GM12873 (cell line): ENCODE measurements around the gene FRS3.

Experiments used
- CTCF ChIP-seq: IDR thresholded peaks from 2 replicates; pipeline ENCODE4 v1.5.1; 2012; ENCODE audit warnings: low read depth, mild to moderate bottlenecking, moderate library complexity, low read length, control low read depth; ENCODE audit not compliant: insufficient read depth; ENCODE audit errors: missing control alignments

FRS3 gene

GRCh38 chr6:41771058-41771983, 8.4 kb downstream of the FRS3 start:
- TF ChIP-seq CTCF: no peak

- no peak for TF ChIP-seq CTCF
Observed at GRCh38 chr6:41770381-41771057, 9.2 kb downstream of the FRS3 start.

GRCh38 chr6:41769376-41769775, 10.3 kb downstream of the FRS3 start:
- no peak for TF ChIP-seq CTCF

- no peak for TF ChIP-seq CTCF
Observed at GRCh38 chr6:41768545-41769308, 11.0 kb downstream of the FRS3 start.

GRCh38 chr6:41767112-41767833, 12.4 kb downstream of the FRS3 start:
- no peak for TF ChIP-seq CTCF

- TF ChIP-seq CTCF: no peak
Observed at GRCh38 chr6:41763470-41763869, 16.2 kb downstream of the FRS3 start.
